Transverse colon (tissue), 4 donors: ENCODE results near the gene BACH2.

Experiments used
- EP300 ChIP-seq: sonication (generic); formaldehyde crosslinking; IDR thresholded peaks from one replicate; pipeline ENCODE4 v1.6.1; 2017; ENCODE audit warnings: antibody characterized with exemption, low read depth
- POLR2AphosphoS5 ChIP-seq, 3 donors: sonication (generic); formaldehyde crosslinking; IDR thresholded peaks; one replicate each; pipeline ENCODE4 v1.6.1; 2016; ENCODE audit warnings: antibody characterized with exemption in 3 of 3
- TF ChIP-seq, protein P1 (sequence below), 5 experiments: fragments of 200-600 bp in 3 of 5; fragments of 450-650 bp in 2 of 5; sonication (generic) in 3 of 5; IDR thresholded peaks; 1 replicate in 2 of 5; 2 replicates in 3 of 5; pipeline ENCODE4 v1.5.1; 2016 to 2017; ENCODE audit warnings: antibody characterized with exemption in 5 of 5, inconsistent platforms in 3 of 5, mild to moderate bottlenecking in 2 of 5, moderate library complexity in 1 of 5

GRCh38 chr6:90074161-90074850, 222.3 kb downstream of the BACH2 start:
- TF ChIP-seq, protein P1, sequence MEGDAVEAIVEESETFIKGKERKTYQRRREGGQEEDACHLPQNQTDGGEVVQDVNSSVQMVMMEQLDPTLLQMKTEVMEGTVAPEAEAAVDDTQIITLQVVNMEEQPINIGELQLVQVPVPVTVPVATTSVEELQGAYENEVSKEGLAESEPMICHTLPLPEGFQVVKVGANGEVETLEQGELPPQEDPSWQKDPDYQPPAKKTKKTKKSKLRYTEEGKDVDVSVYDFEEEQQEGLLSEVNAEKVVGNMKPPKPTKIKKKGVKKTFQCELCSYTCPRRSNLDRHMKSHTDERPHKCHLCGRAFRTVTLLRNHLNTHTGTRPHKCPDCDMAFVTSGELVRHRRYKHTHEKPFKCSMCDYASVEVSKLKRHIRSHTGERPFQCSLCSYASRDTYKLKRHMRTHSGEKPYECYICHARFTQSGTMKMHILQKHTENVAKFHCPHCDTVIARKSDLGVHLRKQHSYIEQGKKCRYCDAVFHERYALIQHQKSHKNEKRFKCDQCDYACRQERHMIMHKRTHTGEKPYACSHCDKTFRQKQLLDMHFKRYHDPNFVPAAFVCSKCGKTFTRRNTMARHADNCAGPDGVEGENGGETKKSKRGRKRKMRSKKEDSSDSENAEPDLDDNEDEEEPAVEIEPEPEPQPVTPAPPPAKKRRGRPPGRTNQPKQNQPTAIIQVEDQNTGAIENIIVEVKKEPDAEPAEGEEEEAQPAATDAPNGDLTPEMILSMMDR (IDR thresholded peaks at IDR 0.05): no peak
- TF ChIP-seq EP300 (no peak), POLR2AphosphoS5 (IDR thresholded peaks at IDR 0.05) (no peak)
